GM19452 (cell line): Measurements from ENCODE around the gene FEM1B.

Experiments used
- ATAC-seq: cut with Tn5 transposase; IDR thresholded peaks from one replicate; pipeline ENCODE4 v1.9.1; 2021; ENCODE audit not compliant: unreplicated experiment

Gene FEM1B

DNA sequence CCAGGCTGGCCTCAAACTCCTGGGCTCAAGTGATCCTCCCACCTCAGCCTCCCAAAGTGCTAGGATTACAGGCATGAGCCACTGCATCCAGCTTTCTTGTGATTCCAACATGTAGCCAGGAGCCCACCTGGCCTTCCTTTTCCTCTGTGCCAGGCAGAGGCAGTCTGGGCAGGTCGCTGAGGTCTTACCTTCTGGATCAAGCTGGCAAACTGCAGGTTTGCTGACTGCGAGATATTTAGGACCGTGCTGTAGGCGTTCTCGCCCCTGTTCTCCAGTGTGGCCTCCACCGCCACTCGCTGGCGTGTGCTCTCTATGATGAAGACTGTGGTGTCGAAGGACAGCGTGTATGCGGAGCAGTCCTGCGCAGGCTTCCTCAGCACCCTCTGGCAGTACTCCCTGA, 42.5 kb downstream of the FEM1B start:
- ATAC-seq: no peak

DNA sequence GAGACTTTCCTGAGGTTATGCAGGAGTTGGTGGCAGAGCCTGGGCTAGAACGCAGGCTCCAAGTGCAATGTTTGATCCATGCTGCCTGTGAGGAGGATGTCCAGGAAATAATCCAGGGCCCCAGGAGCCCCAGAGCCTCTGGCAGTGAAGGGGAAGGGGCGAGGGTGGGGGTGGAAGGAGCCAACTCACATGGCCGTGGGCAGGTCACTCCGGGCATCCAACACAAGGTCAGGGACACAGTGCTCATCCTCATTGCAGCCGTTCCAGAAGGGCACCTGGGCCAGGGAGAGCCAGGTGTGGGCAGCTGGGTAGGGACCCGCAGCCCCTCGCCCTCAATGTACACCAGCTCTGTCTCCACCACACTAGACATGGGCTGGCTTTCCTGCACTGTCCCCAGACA, 43.7 kb downstream of the FEM1B start:
- ATAC-seq: no peak

DNA sequence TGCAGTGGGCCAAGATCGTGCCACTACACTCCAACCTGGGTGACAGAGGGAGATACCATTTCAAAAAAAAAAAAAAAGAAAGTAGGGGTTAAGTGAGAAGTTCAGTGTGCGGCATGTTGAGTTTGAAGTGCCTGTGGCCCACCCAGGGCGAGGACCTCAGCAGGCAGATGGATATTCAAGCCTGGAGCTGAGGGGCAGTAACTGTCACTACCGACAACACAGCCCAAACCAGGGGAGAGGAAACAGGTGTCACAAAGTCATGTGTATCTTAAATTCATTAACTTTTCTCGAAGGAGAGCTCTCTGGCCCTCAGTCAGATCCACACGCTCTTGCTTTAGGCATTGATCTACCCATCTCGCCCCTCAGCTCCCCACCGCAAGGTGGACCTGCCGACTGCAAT, 45.3 kb downstream of the FEM1B start:
- no peak for ATAC-seq

DNA sequence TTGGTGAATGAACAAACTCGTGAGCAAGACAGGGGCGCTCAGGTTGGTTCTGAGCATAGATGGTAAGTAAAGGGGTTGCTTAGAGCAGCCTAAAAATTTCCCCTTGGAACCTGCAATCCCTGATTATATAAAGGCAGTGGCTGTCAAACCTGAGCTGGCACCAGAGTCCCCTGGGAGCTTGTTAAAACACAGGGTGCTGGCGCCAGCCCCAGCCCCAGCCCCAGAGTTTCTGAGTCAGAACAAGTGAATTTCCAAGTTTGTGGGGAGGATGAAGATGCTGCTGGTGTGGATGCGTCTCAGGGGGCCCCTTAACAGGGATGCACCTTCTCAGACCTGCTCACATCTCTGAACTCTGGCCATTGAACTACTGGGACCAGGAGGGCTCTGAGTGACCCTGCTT, 48.2 kb downstream of the FEM1B start:
- ATAC-seq: no peak

DNA sequence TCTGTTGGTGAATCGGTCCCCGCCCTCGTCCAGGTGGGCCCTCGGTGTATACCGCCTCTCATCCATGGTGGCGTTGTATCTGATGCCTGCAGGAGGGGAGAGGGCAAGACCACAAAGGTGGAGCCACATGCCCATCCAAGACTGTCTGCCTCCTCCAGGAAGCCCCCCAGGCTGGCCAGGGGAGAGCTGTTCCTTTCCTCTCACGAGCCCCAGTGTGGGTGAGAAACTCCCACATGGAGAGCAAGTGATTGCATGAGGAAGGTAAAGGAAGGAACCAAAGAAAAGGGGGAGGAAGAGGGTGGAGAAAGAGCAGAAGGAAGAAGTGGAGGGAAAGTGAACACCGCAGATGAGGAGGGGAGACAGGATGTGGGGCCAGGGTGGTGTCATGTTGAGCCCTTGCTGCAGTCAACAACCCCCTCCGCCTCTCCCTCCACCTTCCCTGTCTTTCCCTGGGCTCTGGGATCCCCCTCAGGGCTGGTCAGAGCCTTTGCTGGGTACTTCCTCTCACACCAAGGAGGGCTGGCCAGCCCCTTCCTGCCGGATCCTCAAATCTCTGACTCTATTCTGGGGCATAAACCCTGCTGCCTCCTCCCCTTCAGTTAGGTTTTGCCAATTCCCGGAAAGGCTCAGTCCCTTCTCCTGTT, 49.3 kb downstream of the FEM1B start:
- ATAC-seq: no peak

DNA sequence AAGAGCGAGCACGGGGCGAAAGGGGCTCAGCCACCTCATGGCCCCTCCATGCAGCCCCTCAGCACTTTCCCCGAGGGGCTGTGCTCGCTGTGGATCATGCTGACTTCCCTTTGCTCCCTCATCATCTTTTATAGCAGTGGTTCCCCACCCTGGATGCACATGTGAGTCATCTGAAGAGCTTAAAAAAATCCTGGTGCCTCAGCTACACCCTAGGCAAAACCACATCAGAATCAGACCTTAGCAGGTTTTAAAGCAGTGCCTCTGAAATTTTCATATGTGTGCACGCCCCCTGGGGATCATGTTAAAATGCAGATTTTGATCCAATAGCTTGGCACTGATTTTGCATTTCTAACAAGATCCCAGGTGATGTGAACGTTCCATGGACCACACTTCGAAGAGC, 50.9 kb downstream of the FEM1B start:
- no peak for ATAC-seq

DNA sequence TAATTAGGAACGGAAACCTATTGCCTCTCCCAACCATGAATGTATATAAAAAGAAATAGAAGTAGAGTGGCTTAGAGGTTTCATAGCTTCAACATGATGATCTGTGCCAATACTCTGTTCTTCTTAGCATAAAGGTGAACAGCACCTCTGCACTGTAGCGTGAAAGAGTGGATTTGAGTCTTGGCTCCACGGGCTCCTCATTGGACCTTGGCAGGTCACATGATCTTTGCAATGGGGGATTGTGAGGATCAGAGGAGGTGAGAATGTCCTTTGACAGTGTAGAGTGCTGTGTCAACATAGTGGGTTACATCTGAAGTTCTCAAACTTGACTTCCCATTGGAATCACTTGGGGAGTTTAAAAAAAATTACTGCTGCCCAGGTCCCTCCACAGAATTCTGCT, 51.4 kb downstream of the FEM1B start:
- ATAC-seq: no peak

DNA sequence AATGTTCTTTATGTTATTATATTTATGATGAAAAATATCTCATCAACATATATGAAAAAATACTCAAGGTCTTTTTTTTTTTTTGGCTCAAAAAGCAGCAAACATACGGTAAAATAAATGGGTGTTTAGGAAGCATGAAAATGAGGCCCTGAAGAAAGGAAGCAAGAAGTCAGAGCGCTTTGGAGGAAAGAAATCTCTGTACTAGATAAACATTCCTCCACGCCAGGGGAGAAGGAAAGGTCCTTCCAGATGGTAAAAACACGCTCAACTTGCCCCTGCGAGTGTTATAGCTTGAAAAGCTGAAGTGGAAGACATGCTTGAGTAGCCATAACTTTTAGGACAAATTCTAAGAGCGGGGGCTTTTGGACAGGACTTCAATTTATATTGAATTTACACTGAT, 52.9 kb downstream of the FEM1B start:
- ATAC-seq: no peak

DNA sequence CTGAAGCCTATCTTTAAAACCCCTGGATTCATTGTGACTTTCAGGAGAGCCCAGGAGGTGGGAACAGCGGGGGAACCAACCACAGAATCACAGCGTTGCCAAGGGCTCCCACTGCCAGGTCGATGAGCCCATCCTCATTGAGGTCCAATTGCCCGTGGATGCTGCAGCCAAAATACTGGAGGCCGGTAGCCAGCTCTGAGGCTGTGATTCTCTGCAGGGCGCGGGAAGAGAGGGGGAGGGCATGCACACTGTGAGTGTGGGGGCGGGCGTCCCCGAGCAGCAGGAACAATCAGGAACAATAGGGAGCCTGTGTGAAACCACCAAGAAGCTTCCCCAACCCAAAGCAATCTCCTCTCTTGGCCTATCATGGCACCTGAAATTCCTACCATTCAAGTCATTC, 53.4 kb downstream of the FEM1B start:
- ATAC-seq: no peak

DNA sequence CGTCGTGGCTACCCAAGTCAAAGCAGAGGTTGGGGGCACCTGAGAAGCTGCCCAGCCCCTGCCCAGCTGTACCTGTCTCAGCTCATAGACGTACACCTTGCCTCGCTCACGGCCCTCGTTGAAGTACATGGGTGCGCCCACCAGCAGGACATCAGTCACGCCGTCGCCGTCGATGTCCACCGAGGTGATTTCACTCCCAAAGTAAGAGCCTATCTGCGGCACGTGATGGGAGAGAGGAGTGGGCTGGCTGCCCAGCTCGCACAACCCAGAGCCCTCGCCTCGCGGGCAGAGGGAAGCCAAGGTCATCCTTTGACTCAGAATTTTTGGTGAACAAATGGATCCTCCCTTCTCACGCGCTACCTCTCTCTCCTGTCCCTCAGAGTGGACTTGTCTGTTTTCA, 54.7 kb downstream of the FEM1B start:
- no peak for ATAC-seq

DNA sequence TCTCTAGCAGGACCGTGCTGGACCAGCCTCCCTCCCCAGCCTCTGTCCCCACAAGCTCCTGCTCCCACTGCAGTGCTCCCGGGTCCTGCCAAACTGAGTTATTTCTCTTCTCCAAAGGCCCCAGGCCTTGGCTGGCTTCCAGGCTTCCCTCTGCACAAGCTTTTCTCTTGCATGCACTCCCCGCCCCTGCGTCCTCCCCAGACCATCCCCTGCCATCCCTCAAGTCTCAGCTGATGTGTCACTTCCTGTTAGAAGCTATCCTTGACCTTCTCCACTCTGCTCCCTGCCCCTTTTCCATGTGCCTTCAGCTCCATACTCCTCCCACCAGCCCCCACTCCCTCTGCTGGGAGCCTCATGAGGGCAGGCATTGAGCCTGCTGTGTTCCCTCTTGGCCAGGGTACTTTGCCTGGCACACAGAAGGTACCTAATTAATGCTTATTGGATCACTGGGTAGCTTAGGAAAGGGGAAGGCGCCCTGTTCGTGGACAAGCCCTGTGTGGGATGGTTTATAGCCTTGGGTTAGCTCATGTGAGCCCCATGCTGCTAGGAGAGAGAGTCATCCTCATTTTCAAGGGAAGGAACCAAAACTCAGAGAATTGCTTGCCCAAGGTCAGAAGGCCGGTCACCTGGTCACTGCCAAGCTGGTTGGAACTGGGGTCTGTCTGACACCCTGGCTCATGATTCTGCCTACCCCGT, 56.4 kb downstream of the FEM1B start:
- no peak for ATAC-seq

DNA sequence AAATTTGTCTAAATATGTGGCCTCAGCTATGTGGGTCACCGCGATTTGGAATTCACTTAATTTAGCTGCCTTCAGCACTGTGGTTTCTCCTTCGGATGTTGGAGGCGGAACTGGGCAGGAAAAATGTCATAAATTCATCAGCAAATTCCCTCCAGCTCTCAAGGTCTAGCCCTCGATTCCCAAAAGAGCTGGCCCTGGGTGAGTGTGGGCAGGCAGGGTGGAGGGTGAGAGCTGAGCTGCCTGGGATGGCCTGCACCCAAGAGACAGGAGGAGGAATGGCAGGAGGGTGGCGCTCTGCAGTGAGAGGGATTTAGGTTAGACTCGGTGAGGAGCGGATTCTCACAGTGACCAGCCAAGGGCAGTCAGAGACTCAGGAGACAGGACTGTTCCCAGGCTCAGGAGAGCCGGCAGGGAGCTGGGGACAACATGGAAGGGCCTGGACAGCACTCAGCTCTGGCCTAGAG, 57.1 kb downstream of the FEM1B start:
- no peak for ATAC-seq

DNA sequence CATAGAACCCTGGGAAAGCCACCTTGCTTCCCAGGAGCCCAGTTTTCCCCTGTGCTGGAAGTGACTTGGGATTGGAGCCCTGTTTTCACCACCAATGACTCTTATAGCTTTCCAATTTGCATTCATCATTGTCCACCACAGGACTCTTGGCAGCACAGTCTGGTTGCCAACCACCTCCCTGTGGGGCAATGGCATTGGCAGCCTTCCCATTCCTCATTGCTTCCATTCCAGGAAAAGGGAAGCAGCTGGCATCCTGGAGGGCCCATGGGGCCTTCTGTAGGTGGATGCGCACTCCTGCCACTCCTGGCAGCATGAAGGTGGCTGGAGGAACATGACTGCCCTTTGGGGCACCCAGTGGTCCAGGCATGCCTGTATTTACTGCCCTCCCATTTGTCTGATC, 57.7 kb downstream of the FEM1B start:
- no peak for ATAC-seq

DNA sequence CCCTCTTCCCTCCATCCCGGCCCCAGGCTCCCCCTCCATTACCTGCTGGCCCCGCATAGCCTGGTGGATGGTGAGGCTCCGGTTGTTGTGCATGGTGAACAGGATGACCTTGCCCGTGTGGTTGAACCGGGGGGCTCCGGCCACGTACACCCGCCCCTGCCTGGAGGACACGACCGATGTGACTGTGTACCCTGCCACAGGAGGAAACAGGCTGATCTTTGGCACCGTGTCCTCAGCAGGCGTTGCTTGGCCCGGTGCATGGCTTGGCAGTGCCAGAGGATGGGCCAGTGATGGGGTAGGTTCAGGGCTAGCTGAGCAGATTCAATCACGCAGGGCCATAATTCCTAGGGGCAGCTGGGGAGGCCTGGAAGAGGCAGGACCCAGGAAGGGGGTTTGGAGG, 58.1 kb downstream of the FEM1B start:
- ATAC-seq: no peak

DNA sequence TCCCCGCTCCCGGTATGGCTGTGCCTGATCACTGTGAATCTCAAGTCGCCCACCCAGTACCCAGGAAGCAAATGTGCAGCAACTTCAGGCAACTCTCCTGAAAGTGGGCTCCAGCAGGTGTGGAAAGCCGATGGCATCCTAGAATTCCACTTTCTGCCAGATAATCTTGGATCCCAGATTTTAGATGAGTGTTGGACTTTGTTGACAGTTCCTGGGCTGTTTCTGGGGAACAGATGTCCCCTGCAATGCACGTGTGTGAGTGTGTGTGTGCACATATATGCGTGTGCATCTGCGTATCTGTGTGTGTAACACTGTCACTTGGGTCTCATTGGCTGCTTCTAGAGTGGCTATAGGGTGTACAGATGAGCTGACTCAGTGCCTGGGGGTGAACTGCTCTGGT, 59.0 kb downstream of the FEM1B start:
- ATAC-seq: no peak

DNA sequence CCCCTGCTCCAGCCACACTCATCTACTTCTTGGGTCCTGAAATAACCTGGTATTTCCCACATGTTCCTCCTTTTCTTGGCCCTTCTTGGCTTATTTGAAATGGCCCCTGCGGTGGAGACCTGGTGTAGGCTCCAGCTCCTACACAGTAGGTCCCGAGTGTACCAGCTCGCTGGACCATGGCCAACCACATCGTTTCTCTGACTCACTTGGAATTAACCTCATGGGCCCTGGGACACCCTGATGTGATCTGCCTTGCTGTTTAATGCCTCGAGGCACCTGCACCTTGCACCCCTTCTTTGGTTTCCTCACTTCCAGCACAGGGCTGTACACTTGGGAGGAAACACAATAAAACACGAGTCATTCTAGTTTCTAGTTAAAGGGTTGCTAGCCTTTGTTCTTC, 60.3 kb downstream of the FEM1B start:
- ATAC-seq: no peak

DNA sequence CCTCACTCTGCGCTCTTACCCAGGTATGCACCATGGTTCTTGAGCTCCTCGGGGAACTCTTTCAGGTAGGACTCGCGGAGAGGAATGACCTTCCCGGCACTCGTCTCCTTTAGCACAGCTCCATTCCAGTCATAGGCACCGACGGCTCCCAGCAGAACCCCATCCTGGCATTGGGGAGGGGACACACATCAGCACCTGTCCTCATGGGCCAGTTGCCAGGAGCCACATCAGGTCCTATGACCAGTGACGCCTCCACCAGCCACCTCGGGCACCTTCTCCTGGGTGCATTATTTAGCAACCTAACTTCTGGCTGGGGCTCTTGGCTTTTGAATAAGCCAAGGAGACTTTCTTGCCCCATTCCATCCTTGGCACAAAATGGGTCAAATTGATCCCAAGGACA, 61.9 kb downstream of the FEM1B start:
- no peak for ATAC-seq

DNA sequence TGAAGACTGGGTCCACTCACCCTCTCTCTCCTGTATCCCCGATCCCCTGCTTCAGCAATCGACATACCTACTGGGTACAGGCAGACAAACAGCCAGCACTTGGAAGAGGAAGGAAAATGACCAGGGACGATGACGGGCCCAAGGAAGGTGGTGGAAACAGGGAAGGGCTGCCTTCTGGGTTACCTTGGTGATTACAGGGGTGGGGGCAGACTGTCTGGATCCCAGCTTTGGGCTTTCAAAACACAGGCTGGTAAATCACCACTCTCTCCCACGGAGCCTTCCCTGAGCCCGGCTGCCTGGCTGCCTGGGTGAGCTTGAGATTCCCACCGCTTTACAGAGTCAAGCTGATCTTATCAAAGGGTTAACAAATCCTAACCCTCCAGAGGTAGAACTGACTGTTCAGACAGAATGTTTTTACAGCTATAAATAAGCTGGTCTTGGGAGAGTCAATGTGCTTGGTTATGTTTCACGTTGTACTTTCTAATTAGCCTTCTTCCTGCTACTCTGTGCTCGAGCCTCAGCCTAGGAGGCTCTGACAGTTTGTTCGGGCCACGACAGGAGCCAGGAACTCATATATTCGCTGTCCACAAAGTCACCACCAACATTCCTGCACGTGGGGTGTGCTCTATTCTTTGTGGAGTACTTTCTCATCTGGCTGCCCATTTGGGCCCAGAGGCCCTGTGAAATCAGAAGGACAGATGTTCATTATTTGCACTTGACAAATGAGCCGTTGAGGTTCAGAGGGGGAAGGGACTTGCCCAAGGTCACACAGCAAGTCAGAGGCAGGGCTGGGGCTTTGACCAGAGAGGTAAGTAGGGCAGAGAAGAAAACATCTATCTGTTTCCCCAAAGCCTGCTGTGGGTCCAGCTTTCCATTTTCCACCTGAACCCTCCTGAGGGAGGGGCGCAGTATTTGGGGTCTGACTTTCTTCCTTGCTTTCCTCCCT, 63.5 kb downstream of the FEM1B start:
- no peak for ATAC-seq

DNA sequence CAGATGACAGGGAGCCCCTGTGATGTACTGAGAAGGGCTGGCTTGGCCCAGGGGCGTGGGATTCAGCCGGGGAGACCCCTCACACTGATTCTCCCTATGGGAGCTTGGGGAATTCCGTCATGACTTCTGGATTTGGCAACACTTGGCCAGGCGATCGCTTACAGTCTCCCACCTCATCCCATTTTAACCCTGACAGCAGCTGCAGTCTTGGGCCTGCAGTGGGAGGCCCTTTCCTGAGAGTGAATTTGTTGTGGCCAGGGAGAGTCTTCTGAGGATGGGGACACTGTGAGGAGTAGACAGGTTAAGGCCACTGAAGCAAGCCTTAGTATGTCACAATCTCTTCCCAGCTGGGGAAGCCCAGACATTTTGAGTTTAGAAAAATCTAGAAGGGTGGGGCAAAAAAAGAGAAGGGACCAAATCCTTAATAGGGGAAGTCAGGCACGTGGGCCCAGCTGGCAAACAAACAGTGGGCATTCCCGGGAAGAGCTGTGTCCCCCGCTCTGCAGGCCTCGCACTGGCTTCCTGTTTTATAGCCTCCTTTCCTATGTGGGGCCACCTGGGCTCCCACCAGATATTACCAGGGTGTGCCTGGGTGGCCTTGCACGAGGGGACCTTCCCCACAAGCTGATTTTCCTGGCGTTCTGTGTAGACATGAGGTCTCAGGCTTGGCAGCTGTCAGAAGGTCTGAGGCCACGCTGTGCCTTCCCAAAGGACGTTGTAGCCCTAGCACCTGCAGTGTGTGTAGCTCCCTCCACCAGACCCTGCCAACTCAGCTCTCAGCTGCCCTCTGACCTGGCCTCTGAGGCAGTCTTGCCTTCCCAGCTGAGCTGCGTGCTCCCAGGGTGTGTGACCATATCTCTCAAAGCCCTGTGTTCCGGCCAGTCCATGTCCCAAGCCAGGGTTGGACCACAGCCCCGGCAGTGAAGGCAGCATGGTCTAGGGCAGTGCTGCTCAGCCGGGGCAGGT, 64.5 kb downstream of the FEM1B start:
- no peak for ATAC-seq

DNA sequence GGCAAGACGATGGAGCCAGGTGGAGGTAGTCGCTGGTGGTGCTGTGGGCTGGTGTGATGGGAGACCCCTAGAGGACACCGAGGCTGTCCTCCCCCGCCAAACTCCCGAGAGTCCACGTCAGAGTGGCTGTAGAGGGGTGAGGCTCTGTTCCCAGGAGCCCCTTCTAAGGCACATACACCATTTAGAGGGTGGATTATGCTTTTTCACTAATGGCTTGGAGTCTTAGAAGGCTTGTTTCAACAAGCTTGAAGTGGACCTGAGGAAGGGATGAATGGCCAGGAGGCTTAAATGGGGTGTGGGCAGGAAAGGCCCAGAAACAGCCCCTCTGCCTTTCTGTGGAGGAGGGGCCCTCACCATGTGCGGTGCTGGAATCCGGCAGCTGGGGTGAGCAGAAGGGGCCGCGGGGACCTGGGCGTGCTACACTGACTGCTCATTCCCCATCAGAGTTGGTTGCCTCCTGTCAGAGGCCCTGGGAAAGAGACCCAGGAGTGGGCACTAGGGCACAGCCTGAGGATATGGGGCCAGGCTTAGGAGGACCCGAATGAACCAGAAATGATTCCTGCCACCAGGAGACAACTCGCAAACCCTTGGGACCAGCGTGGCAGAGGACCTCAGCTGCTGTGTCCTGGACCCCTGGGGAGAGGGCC, 66.2 kb downstream of the FEM1B start:
- no peak for ATAC-seq
